ENCODE results near the gene BOC. TPM values are rescaled to one million over a fixed set of nuclear protein-coding genes. Genes with fewer than 3 reads are reported as not detected.

BOC gene
- total and polyA plus RNA-seq, 2 of the 4 experiments (the other 2 are of a cell fraction) = 6.8 to 15.2 TPM

DNA sequence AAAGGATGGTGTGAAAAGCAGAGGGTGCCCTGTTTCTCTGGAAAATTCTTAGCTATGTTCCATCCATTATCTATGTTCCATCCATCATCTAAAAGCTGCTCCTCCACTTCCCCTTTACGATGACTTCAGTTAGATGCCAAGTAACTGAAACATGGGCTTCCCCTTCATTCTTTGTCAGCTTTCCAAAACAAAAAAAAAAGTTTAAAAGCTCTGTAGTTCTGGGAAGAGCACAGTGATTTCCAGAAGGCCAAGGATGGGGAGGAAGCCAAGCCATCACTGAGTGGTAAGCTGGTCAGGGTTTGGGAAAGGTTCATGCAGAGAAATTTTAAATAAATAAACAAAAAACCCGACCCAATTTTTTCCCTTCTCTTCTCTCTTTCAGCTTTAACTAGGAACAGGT is 118.4 kb downstream of the BOC start:
- Histone ChIP-seq H3K27ac (ENCODE audit: insufficient read depth, low read length) (no peak overlapping the region), H3K9ac (ENCODE audit: low read depth, low read length) (no peak overlapping the region), H4K91ac (ENCODE audit: insufficient read depth, low read depth, low read length) (no peak overlapping the region), H3K79me1 (ENCODE audit: low read depth in 1 of 2, low read length in 2 of 2) (no peaks in the 10 kb centered on the region), H3K4me3 (ENCODE audit: insufficient read depth, low read depth, low read length) (no peak overlapping the region), H3K56ac (ENCODE audit: extremely low read depth, insufficient read depth, low read length) (no peak overlapping the region), H2AFZ (replicated peaks; ENCODE audit: low read length, poor library complexity) (no peak overlapping the region), H3K4me1 (ENCODE audit: control insufficient read depth, insufficient read depth, low read length) (no peaks in the 10 kb centered on the region), H3K9me3 (ENCODE audit: control insufficient read depth, insufficient read depth, low read length) (no peaks in the 10 kb centered on the region), H3K9me1 (ENCODE audit: insufficient read depth, low read length) (no peaks in the 10 kb centered on the region), H3K23ac (ENCODE audit: low read depth, low read length) (no peak overlapping the region), H3K27me3 (ENCODE audit: control insufficient read depth, insufficient read depth, low read length) (no peaks in the 10 kb centered on the region), H2BK5ac (ENCODE audit: low read depth, low read length, poor library complexity, severe bottlenecking) (no peak overlapping the region), H3K4me2 (ENCODE audit: low read depth, low read length) (no peak overlapping the region), H4K8ac (ENCODE audit: low read depth in 2 of 2, low read length in 2 of 2) (no peak overlapping the region), H4K5ac (ENCODE audit: low read depth, low read length) (no peak overlapping the region), H3K4ac (ENCODE audit: low read depth, low read length) (no peak overlapping the region), H2AK9ac (replicated peaks; ENCODE audit: low read depth, low read length, poor library complexity) (no peak overlapping the region), H3K36me3 (ENCODE audit: control insufficient read depth, insufficient read depth, low read length) (no peaks in the 10 kb centered on the region; the same call in 1 of the 2 replicates), H3K14ac (replicated peaks; ENCODE audit: low read depth, low read length) (no peak overlapping the region), H2BK120ac (ENCODE audit: low read depth, low read length) (no peak overlapping the region), H2BK15ac (ENCODE audit: low read depth, low read length) (no peak overlapping the region), H4K20me1 (ENCODE audit: insufficient read depth, low read length) (no peaks in the 10 kb centered on the region), H2AK5ac (ENCODE audit: low read depth, low read length) (no peak overlapping the region), H3K18ac (ENCODE audit: low read depth, low read length) (no peak overlapping the region), H2BK20ac (ENCODE audit: low read depth, low read length) (no peak overlapping the region)
- ChIA-PET POLR2A (ENCODE audit: unreplicated experiment) (no interaction called here), CTCF (interaction anchor here (1.2 kb wide), 1 partner anchor 10 kb away, joined by 4 read pairs; no protein-coding TSS in a partner anchor)
- DNase-seq = peak; percentile 13
- in situ Hi-C loops (cut with MboI; ENCODE audit: low sequenced_read_pairs) = no loop called here
- dilution Hi-C loops (cut with HindIII; ENCODE audit: low sequenced_read_pairs, unreplicated experiment) = no loop called here
- intact Hi-C loops (cut with micrococcal nuclease) = loop anchor here (5.0 to 10.0 kb wide), 2 partner anchors 88 to 225 kb away; no protein-coding TSS in a partner anchor
- no peak for TF ChIP-seq CEBPB (IDR thresholded peaks at IDR 0.05; ENCODE audit: low read depth, low read length)
- BruUV-seq (replicated peaks) = no TSS peak
- ATAC-seq (ENCODE audit: low read depth) = no peak
- WGBS, 2 experiments (ENCODE audit: extremely low coverage in 2 of 2, insufficient read length in 1 of 2) = no CpG with 5 or more reads among the region's 2 CpGs
